IMR-90 (cell line): ENCODE results near the gene FLYWCH1. TPM values are rescaled to one million over a fixed set of nuclear protein-coding genes. Genes with fewer than 3 reads are reported as not detected.

Experiments used
- ATAC-seq: fragments of 200-7000 bp; cut with Tn5 transposase; 2 replicates; pipeline ENCODE4 v1.9.1; 2020; ENCODE audit warnings: low read depth, mild to moderate bottlenecking, moderate library complexity
- BruUV-seq: library from RNA; stranded (reverse); fragments of 400-500 nt; replicated peaks from 2 replicates; lab custom pipeline; 2021; lab: Mats Ljungman, UMichigan
- CTCF ChIA-PET: fragments of 300-600 bp; formaldehyde crosslinking; extraction: SDS; loops from one replicate; lab custom pipeline; 2021; ENCODE audit warnings: antibody characterized with exemption; lab: Yijun Ruan, JAX
- POLR2A ChIA-PET: fragments of 300-600 bp; sonication (Branson Sonifier 250); formaldehyde crosslinking; loops from one replicate; lab custom pipeline; 2022; ENCODE audit warnings: antibody characterized with exemption; ENCODE audit not compliant: unreplicated experiment; lab: Charles Lee
- DNase-seq: peaks from one replicate; pipeline ENCODE4 v3.0.0; 2013
- H2AFZ ChIP-seq: replicated peaks from 2 replicates; pipeline ENCODE3; 2013; ENCODE audit warnings: low read length, mild to moderate bottlenecking; ENCODE audit not compliant: poor library complexity
- H2AK5ac ChIP-seq: 2 replicates; pipeline ENCODE4 v1.6.1; 2013; ENCODE audit warnings: low read depth, low read length, inconsistent platforms
- H2AK9ac ChIP-seq: replicated peaks from 2 replicates; pipeline ENCODE3; 2013; ENCODE audit warnings: mild to moderate bottlenecking, low read depth, low read length, moderate library complexity; ENCODE audit not compliant: poor library complexity
- H2BK120ac ChIP-seq: 2 replicates; pipeline ENCODE4 v1.6.1; 2013; ENCODE audit warnings: low read depth, low read length, inconsistent platforms
- H2BK15ac ChIP-seq: 3 replicates; pipeline ENCODE4 v1.6.1; 2013; ENCODE audit warnings: low read depth, low read length, inconsistent platforms
- H2BK20ac ChIP-seq: 2 replicates; pipeline ENCODE4 v1.6.1; 2013; ENCODE audit warnings: low read depth, mild to moderate bottlenecking, inconsistent platforms, low read length, moderate library complexity
- H2BK5ac ChIP-seq: 2 replicates; pipeline ENCODE4 v1.6.1; 2013; ENCODE audit warnings: mild to moderate bottlenecking, low read depth, low read length, inconsistent platforms; ENCODE audit not compliant: poor library complexity, severe bottlenecking
- H3K14ac ChIP-seq: replicated peaks from 2 replicates; pipeline ENCODE4 v1.6.1; 2013; ENCODE audit warnings: low read depth, low read length, inconsistent platforms
- H3K18ac ChIP-seq: 2 replicates; pipeline ENCODE4 v1.6.1; 2013; ENCODE audit warnings: low read depth, low read length, control low read depth
- H3K23ac ChIP-seq: 2 replicates; pipeline ENCODE4 v1.6.1; 2013; ENCODE audit warnings: low read depth, low read length, inconsistent platforms
- H3K27ac ChIP-seq: 2 replicates; pipeline ENCODE4 v1.5.1; 2013; ENCODE audit warnings: mild to moderate bottlenecking, control low read depth, low read length; ENCODE audit not compliant: insufficient read depth
- H3K27me3 ChIP-seq: 2 replicates; pipeline ENCODE4 v1.6.1; 2013; ENCODE audit warnings: low read length; ENCODE audit not compliant: control insufficient read depth, insufficient read depth
- H3K36me3 ChIP-seq: 2 replicates; pipeline ENCODE4 v1.6.1; 2013; ENCODE audit warnings: low read length, mixed read lengths; ENCODE audit not compliant: control insufficient read depth, insufficient read depth
- H3K4ac ChIP-seq: 2 replicates; pipeline ENCODE4 v1.6.1; 2013; ENCODE audit warnings: low read depth, low read length, inconsistent platforms
- H3K4me1 ChIP-seq: 2 replicates; pipeline ENCODE4 v1.6.1; 2013; ENCODE audit warnings: low read length, mixed read lengths; ENCODE audit not compliant: control insufficient read depth, insufficient read depth
- H3K4me2 ChIP-seq: 2 replicates; pipeline ENCODE4 v1.6.1; 2013; ENCODE audit warnings: low read depth, mild to moderate bottlenecking, control low read depth, low read length, moderate library complexity
- H3K4me3 ChIP-seq: 2 replicates; pipeline ENCODE4 v1.5.1; 2013; ENCODE audit warnings: low read depth, mild to moderate bottlenecking, control low read depth, low read length, moderate library complexity; ENCODE audit not compliant: insufficient read depth
- H3K56ac ChIP-seq: 2 replicates; pipeline ENCODE4 v1.6.1; 2013; ENCODE audit warnings: low read length, inconsistent platforms; ENCODE audit not compliant: insufficient read depth; ENCODE audit errors: extremely low read depth
- H3K79me1 ChIP-seq, 2 experiments: 2 replicates each; pipeline ENCODE4 v1.6.1; 2013; ENCODE audit warnings: low read length in 2 of 2, inconsistent platforms in 1 of 2, low read depth in 1 of 2
- H3K9ac ChIP-seq: 2 replicates; pipeline ENCODE4 v1.6.1; 2013; ENCODE audit warnings: low read depth, low read length, control low read depth
- H3K9me1 ChIP-seq: 2 replicates; pipeline ENCODE4 v1.6.1; 2013; ENCODE audit warnings: low read length, inconsistent platforms; ENCODE audit not compliant: insufficient read depth
- H3K9me3 ChIP-seq: 2 replicates; pipeline ENCODE4 v1.6.1; 2013; ENCODE audit warnings: low read length; ENCODE audit not compliant: control insufficient read depth, insufficient read depth
- H4K20me1 ChIP-seq: 2 replicates; pipeline ENCODE4 v1.6.1; 2013; ENCODE audit warnings: low read length, inconsistent platforms; ENCODE audit not compliant: insufficient read depth
- H4K5ac ChIP-seq: 2 replicates; pipeline ENCODE4 v1.6.1; 2013; ENCODE audit warnings: mild to moderate bottlenecking, low read depth, low read length, control low read depth
- H4K8ac ChIP-seq, 2 experiments: 2 replicates each; pipeline ENCODE4 v1.6.1; 2013; ENCODE audit warnings: low read depth in 2 of 2, low read length in 2 of 2, control low read depth in 1 of 2, inconsistent platforms in 1 of 2
- H4K91ac ChIP-seq: 2 replicates; pipeline ENCODE4 v1.6.1; 2013; ENCODE audit warnings: low read depth, low read length, inconsistent platforms; ENCODE audit not compliant: insufficient read depth
- CEBPB ChIP-seq: IDR thresholded peaks from 2 replicates; pipeline ENCODE4 v1.6.1; 2012; ENCODE audit warnings: low read depth, low read length, improper control_type of control experiment
- CHD1 ChIP-seq: IDR thresholded peaks from 2 replicates; pipeline ENCODE4 v1.6.1; 2012; ENCODE audit warnings: low read depth, low read length, improper control_type of control experiment
- CTCF ChIP-seq: conservative IDR thresholded peaks from 2 replicates; pipeline ENCODE4 v1.5.1; 2012; ENCODE audit warnings: mild to moderate bottlenecking, low read depth, low read length, improper control_type of control experiment
- ELK1 ChIP-seq: fragments of 150-350 bp; IDR thresholded peaks from 2 replicates; pipeline ENCODE4 v1.6.1; 2016; ENCODE audit warnings: low read depth, mild to moderate bottlenecking, low read length, moderate library complexity, borderline replicate concordance
- FOS ChIP-seq: fragments of 150-350 bp; IDR thresholded peaks from 2 replicates; pipeline ENCODE4 v1.6.1; 2016; ENCODE audit warnings: low read depth, low read length
- MAFK ChIP-seq: IDR thresholded peaks from 2 replicates; pipeline ENCODE4 v1.6.1; 2012; ENCODE audit warnings: low read depth, low read length, improper control_type of control experiment
- MAZ ChIP-seq: IDR thresholded peaks from 2 replicates; pipeline ENCODE4 v1.6.1; 2012; ENCODE audit warnings: low read depth, mild to moderate bottlenecking, low read length, improper control_type of control experiment, moderate library complexity, borderline replicate concordance
- MXI1 ChIP-seq: IDR thresholded peaks from 2 replicates; pipeline ENCODE4 v1.6.1; 2012; ENCODE audit warnings: low read depth, mild to moderate bottlenecking, low read length, moderate library complexity, borderline replicate concordance
- NFE2L2 ChIP-seq: fragments of 150-350 bp; IDR thresholded peaks from 2 replicates; pipeline ENCODE4 v1.6.1; 2016; ENCODE audit warnings: low read depth, mild to moderate bottlenecking, low read length
- POLR2A ChIP-seq: IDR thresholded peaks from 2 replicates; pipeline ENCODE4 v1.6.1; 2012; ENCODE audit warnings: mild to moderate bottlenecking, low read depth, low read length
- RAD21 ChIP-seq: IDR thresholded peaks from 2 replicates; pipeline ENCODE4 v1.6.1; 2012; ENCODE audit warnings: low read length, improper control_type of control experiment
- RCOR1 ChIP-seq: IDR thresholded peaks from 2 replicates; pipeline ENCODE4 v1.6.1; 2012; ENCODE audit warnings: mild to moderate bottlenecking, low read length, improper control_type of control experiment; ENCODE audit not compliant: insufficient replicate concordance
- RFX5 ChIP-seq: IDR thresholded peaks from 2 replicates; pipeline ENCODE4 v1.8.0; 2012; ENCODE audit warnings: low read depth, mild to moderate bottlenecking, low read length, moderate library complexity
- SMC3 ChIP-seq: fragments of 150-350 bp; IDR thresholded peaks from 2 replicates; pipeline ENCODE4 v1.6.1; 2016; ENCODE audit warnings: low read depth, mild to moderate bottlenecking, antibody characterized with exemption, low read length, moderate library complexity
- WGBS, 2 experiments: methylation state at CpG; one replicate each; pipeline versions ENCODE4 v1.1.5 to v1.1.7; 2013; ENCODE audit warnings: missing lambda C conversion rate in 2 of 2; ENCODE audit not compliant: insufficient read length in 1 of 2; ENCODE audit errors: extremely low coverage in 2 of 2; 5-methylcytosine and 5-hydroxymethylcytosine counted together
- dilution Hi-C: fragments of 300-500 bp; cut with HindIII; formaldehyde crosslinking; loops from one replicate; pipeline ENCODE4 v1.14.3; 2018; ENCODE audit warnings: low sequenced_read_pairs; ENCODE audit not compliant: unreplicated experiment
- in situ Hi-C: fragments of 300-500 bp; cut with MboI; formaldehyde crosslinking; loops from 3 replicates; pipeline ENCODE4 v1.14.3; 2019; ENCODE audit warnings: low sequenced_read_pairs, inconsistent platforms, mixed read lengths
- intact Hi-C: fragments of 100-400 bp; cut with micrococcal nuclease; formaldehyde crosslinking; loops from 2 replicates; pipeline ENCODE4 v1.10.0; 2022
- polyA plus RNA-seq, 3 experiments: library from polyadenylated mRNA; depleted of rRNA; stranded (reverse); fragments of >200 nt; gene quantifications; 2 replicates each; pipeline ENCODE4 v1.2.3, GENCODE V29; 2012; ENCODE audit warnings: low replicate concordance in 1 of 3
- total RNA-seq: library from RNA; depleted of rRNA; stranded (reverse); fragments of >200 nt; gene quantifications from 2 replicates; pipeline ENCODE4 v1.2.3, GENCODE V29; 2012

Gene FLYWCH1
- total and polyA plus RNA-seq, 2 of the 4 experiments (the other 2 are of a cell fraction) = 14.3 to 25.2 TPM

DNA sequence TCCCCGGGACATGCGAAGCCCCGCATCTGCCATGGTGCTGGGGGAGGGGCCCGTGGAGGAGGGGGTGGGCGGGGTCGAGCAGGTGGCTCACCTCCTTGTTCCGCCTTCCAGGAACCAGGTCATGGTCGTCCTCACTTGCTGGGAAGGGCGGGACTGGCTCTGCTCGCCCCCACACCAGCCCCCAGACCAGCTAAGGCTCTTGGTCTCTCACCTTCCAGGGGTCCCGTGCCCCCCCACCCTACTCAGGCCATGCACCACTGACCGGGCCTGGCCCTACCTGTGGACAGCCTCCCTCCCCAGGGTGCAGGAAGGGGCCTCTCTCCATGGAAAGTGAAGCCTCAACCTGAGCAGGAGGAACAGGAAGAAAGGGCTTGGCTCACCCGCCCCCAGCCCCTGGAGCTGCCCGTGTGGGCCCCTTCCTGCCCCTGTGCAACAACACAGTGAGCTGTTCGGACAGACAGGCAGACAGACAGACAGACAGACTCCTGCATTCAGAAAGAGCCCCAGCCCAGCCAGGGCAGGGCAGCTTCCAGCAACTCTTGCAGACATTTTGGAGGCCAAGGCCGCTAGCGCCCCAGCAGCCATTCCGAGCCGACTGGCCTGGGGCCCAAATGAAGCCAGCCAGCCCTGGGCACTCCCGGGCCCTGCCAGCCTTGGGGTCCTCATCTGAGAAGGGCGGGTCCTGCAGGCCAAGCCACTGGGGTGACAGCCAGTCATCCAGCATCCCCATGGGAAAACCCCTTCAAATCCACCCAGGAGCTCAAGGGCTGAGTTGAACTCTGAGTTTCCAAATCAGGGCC lies 44.2 kb downstream of the FLYWCH1 start:
- no peak overlapping the region for H3K23ac ChIP-seq
- WGBS, 2 experiments = 63% methylated on average over 6 of the region's 21 CpGs; no CpG with 5 or more reads in 1 of the 2 experiments
- no peak overlapping the region for H2BK120ac ChIP-seq
- no peak overlapping the region for H2AK5ac ChIP-seq
- H2AFZ ChIP-seq = peak overlapping the region; percentile 43
- no peaks in the 10 kb centered on the region for H3K79me1 ChIP-seq
- no TSS peak for BruUV-seq
- H2BK15ac ChIP-seq = no peak overlapping the region
- no peak overlapping the region for H4K8ac ChIP-seq
- CTCF ChIA-PET = no interaction called here
- H4K20me1 ChIP-seq = no peaks in the 10 kb centered on the region
- no peak for TF ChIP-seq CHD1
- no peak for TF ChIP-seq NFE2L2
- no peak for TF ChIP-seq SMC3
- no peak for TF ChIP-seq POLR2A
- TF ChIP-seq RCOR1 = no peak
- no peak for TF ChIP-seq RFX5
- TF ChIP-seq RAD21 = no peak
- no peak for TF ChIP-seq CTCF
- no peak for TF ChIP-seq ELK1
- no peak for TF ChIP-seq MAFK
- TF ChIP-seq FOS = no peak
- TF ChIP-seq MXI1 = no peak
- no peak for TF ChIP-seq MAZ
- no peak for TF ChIP-seq CEBPB
- no peak overlapping the region for H3K4me2 ChIP-seq
- no peaks in the 10 kb centered on the region for H3K9me3 ChIP-seq
- H3K18ac ChIP-seq = no peak overlapping the region
- no peak overlapping the region for H2AK9ac ChIP-seq
- no peak overlapping the region for H2BK20ac ChIP-seq
- no peaks in the 10 kb centered on the region for H3K4me1 ChIP-seq
- no peak overlapping the region for H3K4me3 ChIP-seq
- no peak for DNase-seq
- no peak overlapping the region for H3K14ac ChIP-seq
- no peaks in the 10 kb centered on the region for H3K9me1 ChIP-seq
- dilution Hi-C loops (no loop called here), intact Hi-C loops (no loop called here), in situ Hi-C loops (no loop called here)
- H3K56ac ChIP-seq = no peak overlapping the region
- no peak overlapping the region for H4K5ac ChIP-seq
- peaks cover 47% of the 10 kb centered on the region for H3K27me3 ChIP-seq
- H2BK5ac ChIP-seq = no peak overlapping the region
- H3K9ac ChIP-seq = no peak overlapping the region
- no peak overlapping the region for H4K91ac ChIP-seq
- no peak overlapping the region for H3K27ac ChIP-seq
- ATAC-seq = no peak
- no peak overlapping the region for H3K4ac ChIP-seq
- no peaks in the 10 kb centered on the region for H3K36me3 ChIP-seq
- POLR2A ChIA-PET = no interaction called here
